NK-92 (cell line): ENCODE measurements around the gene CEP164.

Source experiments
- DNase-seq: peaks from one replicate; lab custom pipeline; 2025; ENCODE audit not compliant: unreplicated experiment; lab: John Stamatoyannopoulos, UW

Gene CEP164

DNA sequence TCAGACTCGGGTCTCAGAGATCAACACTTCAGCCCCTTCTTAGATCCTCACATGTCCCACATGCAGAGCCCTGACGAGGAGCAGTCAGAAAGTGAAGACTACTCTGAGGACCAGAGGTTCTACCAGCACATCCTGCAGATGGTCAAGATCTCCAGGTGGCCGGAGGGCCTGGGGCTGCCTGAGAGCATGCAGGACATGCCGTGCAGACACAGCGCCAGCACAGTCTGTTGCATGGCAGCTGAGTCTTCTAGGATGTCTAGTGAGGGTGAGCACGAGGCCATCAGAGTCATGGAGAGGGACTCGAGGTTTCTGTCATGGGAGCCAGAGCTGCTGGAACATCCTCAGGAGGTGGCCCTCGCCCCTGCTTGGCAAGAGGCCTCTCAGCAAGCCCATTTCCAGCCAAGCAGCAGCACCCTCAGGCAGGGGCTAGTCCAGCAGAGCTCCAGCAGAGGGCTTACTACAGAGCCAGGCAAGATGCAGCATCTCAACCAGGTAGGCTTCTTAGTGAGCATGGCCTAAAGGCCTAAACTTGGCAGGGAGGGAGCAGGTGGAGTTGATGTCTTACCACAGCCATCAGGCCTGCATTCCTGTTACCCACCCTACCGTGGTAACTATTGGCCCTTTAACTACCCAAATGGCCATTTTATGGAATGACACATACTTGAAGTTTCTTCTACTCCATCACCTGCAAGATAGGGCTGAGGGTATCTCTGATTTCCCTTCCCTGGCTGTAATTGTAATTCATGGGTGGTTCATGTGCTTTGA, 28.7 kb downstream of the CEP164 start:
- DNase-seq = no peak

DNA sequence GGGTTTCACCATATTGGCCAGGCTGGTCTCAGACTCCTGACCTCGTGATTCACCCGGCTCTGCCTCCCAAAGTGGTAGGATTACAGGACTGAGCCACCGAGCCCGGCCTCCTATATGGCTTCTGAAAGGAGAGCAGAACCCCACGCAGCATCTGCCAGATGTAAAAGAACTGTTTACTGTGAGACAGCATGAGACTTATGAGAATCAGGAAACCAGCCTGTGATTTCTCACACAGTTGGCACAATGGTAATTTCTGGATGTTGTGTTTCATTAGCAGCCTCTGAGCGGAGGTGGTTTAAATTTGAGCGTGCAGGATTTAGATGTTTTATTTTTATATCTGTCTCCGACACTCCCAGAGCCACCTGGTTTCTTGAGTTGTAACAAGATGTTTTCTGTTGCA, 33.8 kb downstream of the CEP164 start:
- no peak for DNase-seq

GRCh38 chr11:117366248-117366647, 38.6 kb downstream of the CEP164 start:
- no peak for DNase-seq

GRCh38 chr11:117366875-117367274, 39.2 kb downstream of the CEP164 start:
- DNase-seq = no peak

DNA sequence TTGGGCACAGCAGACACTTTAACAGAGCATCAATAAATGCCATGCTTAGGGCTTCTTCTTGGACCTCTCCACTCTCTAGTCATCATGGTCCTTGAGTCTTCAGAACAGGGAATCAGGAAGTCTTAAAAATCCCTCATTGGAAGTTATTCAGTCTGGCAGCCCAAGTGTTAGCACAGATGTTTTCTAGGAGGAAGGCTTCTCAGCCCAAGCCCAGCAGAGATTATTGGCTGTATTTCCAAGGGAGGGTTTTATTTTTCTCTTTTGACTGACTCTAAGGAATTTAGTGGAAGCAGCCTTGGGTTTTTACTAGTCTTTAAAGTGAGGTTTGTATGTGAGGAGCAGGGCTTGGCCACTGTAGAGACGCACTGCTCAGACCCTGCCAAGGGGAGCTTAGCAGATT, 41.9 kb downstream of the CEP164 start:
- no peak for DNase-seq

GRCh38 chr11:117371453-117371852, 43.8 kb downstream of the CEP164 start:
- no peak for DNase-seq

DNA sequence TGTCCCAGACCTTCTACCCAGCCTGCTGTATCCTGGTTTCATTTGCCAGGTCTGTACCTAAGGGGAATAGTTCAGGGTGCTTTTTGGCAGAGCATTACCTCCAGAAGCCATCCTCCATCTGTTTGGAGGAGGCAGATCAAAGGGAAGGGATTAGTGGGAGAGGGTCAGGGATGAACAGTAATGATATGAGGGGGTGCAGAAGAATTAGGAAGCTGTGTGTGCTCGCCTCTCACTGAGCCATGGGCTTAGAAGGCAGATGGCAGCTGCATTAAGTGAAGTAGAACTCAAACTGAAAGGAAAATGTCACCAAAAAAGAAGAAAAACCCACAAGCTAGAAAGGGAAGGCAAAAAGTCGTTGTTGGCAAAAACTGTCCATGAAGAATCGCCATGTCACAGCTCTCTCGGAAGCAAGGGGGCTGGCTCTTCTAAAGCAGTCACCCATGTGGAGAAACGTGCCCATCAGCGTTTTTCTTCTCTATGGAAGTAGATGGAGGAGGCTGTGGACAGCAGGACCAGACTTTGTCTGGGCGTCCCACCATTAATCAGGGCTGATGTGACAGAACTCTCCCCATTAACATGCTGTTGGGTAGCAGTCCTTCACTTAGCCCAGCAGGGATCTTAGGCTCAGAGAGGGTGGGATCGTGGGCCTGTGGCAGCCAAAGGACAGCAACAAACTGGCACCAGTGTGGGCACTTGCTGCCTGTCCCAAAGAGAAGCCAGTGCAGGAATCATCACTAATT, 46.8 kb downstream of the CEP164 start:
- DNase-seq = no peak

DNA sequence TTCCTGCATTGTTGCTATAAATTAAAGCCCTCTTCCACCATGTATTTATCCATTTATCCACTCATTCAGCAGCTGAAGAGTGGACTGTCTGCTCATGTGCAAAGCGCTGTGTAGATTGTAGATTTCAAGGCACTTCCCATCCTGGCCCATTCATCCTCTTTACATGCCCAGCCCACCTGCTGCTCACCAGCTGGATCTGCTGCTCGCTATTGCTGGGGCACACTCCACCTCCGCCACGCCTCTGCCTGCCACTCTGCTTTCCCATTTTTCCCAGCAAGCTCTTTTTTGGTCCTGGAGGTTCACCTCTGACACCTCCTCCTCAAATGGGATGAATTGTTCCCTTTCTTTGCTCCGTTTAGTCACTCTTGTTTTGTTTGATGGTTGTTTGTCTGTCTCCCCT, 48.3 kb downstream of the CEP164 start:
- no peak for DNase-seq

- no peak for DNase-seq
Observed at GRCh38 chr11:117376517-117376916, 48.9 kb downstream of the CEP164 start.

DNA sequence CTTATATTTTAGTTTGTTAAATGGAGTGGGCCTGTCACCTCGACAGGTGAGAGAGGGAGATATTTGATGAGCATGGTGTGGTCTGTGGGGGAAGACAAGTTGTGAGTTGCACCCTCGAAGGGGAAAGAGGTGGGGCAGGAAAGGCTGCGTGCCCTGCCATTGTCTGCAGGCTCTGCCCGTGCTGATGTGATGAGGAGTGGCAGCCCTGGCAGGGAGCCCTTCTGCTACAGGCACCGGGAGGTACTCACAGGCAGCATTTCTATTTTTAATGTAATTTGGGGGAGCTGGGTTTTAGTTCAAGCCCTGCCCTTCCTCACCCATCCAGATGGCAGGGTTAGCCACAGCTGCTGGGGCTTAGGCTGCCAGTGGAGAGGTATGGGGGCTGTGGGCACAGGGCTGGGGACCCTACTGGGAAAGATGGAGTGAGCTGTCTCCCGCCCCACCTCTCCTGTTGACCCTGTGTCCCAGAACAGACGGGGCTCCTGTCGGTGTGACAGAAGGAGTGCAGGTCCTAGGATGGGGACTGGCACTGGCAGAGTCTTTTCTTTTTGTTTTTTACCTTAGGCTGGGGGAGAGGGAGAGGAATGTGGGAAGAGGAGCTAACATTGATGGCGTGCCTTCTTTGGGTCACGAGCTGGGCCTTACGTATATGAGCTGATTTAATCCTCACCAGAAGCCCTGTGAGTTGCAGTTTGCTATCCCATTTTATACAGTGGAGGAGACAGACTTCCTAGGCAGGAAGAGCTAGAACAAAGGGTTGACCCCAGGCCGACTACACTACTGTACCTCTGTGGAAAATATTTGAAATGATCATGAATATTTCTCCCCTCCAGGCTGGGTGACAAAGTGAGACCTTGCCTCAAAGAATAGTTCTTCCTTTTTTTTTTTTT, 51.6 kb downstream of the CEP164 start:
- DNase-seq = no peak

DNA sequence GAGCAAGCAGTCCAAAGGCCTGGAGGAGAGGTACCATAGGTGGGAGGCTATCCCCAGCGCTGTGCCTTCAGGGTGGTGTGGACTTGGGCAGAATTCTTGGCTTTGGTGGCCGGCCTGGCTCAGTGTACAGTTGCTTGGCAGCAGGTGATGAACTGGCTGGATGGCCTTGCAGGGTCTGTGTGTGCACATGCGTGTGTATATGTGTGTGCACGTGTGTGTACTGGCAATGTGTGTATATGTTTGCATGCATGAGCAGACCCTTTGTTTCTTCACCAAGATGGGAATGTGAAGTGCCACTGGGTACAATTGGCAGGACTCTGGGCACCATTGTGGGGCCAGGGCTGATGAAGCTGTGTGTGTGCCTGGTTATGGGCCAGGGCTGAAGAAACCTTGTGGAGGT, 53.0 kb downstream of the CEP164 start:
- no peak for DNase-seq

GRCh38 chr11:117381481-117382387, 54.1 kb downstream of the CEP164 start:
- DNase-seq = no peak

GRCh38 chr11:117382746-117383145, 55.1 kb downstream of the CEP164 start:
- no peak for DNase-seq

DNA sequence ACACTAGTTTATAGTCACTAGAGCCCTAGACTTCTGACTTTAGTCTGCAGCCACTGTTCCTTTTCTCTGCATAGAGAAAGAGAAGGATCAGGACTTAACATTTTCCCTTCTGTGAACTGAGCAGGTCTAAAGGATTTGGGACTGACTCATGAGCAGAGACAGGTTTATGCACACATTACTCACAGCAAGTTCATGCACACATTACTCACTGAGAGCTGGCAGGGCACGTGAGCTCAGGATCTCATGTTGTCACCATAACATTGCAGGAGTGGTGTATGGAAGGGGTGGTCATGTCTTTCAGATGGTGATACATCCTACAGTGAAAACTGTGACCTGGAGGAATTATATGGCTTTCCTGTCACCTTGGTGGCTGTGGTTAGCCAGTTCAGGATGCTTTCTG, 56.4 kb downstream of the CEP164 start:
- DNase-seq = no peak

DNA sequence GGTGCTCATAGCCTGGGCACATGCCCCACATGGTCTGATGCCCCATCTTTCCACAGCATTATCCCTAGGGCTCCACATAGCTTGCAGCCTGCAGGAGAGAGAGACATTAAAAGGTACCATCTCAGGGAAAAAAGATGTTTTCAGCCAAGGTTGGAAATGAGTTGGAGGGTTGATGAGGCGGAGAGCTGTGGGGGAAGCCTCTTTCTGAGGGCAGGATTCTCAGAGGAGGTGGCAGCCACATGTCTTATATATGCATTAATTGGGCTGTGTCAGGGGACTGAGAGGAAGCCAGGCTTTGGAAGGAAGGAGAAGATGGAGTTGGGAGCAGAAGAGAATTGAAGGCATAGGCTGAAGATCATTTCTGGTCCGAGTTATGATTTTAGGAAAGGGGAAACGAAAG, 57.8 kb downstream of the CEP164 start:
- DNase-seq = no peak

DNA sequence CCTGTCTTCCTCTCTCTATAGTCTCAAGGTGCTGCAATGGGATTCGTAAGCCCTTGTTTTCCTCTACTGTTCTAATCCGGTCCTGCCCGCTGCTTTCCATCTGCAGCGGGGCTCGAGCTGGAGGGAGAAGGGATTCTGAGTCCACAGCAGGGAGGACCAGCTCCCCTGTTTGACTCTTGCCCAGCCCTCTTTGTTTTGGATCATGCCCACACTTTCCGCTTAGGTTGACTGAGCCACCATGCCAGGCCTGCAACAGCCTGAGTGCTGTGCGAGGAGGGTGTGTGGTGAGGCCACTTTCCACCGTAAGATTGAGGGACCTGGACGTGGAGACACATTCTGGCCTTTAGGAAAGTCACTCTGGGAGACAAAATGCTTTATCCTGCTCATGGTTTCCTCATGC, 58.3 kb downstream of the CEP164 start:
- DNase-seq = no peak

- no peak for DNase-seq
Observed at GRCh38 chr11:117387992-117388755, 60.5 kb downstream of the CEP164 start.

DNA sequence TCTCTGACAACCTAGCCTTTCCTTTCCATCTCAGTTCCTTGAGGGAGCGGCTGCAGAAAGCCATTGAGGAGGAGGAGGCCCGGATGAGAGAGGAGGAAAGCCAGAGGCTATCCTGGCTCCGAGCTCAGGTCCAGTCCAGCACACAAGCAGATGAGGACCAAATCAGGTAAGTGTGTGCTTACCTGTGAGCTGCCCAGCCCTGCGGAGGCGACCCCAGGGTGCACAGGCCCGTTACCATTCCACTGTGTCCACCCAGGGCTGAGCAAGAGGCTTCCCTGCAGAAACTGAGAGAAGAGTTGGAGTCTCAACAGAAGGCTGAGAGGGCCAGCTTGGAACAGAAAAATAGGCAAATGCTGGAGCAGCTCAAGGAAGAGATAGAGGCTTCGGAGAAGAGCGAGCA, 63.1 kb downstream of the CEP164 start:
- no peak for DNase-seq

- DNase-seq = no peak
Observed at GRCh38 chr11:117391181-117391580, 63.5 kb downstream of the CEP164 start.
